WERI-Rb-1 (cell line): ENCODE data around the gene ODAD4.

Experiments
- DNase-seq: peaks from one replicate; pipeline ENCODE4 v3.0.0-alpha.2; 2020
- H3K27ac ChIP-seq: fragments of 250-450 bp; sonication (Bioruptor Pico); 2 replicates; pipeline ENCODE4 v1.5.1; 2020; ENCODE audit warnings: mild to moderate bottlenecking, moderate library complexity
- H3K27me3 ChIP-seq: fragments of 250-450 bp; sonication (Bioruptor Pico); 2 replicates; pipeline ENCODE4 v1.5.1; 2021; ENCODE audit warnings: mild to moderate bottlenecking, low read depth, moderate library complexity; ENCODE audit not compliant: insufficient read depth, severe bottlenecking
- H3K36me3 ChIP-seq: fragments of 250-450 bp; sonication (Bioruptor Pico); 2 replicates; pipeline ENCODE4 v1.5.1; 2020; ENCODE audit warnings: mild to moderate bottlenecking, moderate library complexity
- H3K4me3 ChIP-seq: 2 replicates; pipeline ENCODE4 v1.5.1; 2011; ENCODE audit warnings: low read depth, mild to moderate bottlenecking, control low read depth, low read length
- H3K9me3 ChIP-seq: fragments of 250-450 bp; sonication (Bioruptor Pico); 2 replicates; pipeline ENCODE4 v1.5.1; 2021; ENCODE audit warnings: mild to moderate bottlenecking, moderate library complexity; ENCODE audit not compliant: severe bottlenecking
- TF ChIP-seq, protein P1 (sequence below): IDR thresholded peaks from 2 replicates; pipeline ENCODE4 v1.5.1; 2011; ENCODE audit warnings: low read depth, mild to moderate bottlenecking, control low read depth, inconsistent platforms, low read length

Gene ODAD4

GRCh38 chr17:41989702-41990419 is 59.4 kb downstream of the ODAD4 start:
- Histone ChIP-seq H3K9me3 (no peaks in the 10 kb centered on the region), H3K27ac (no peak overlapping the region), H3K4me3 (no peak overlapping the region), H3K27me3 (no peaks in the 10 kb centered on the region), H3K36me3 (peaks cover 99% of the 10 kb centered on the region)
- TF ChIP-seq, protein P1, sequence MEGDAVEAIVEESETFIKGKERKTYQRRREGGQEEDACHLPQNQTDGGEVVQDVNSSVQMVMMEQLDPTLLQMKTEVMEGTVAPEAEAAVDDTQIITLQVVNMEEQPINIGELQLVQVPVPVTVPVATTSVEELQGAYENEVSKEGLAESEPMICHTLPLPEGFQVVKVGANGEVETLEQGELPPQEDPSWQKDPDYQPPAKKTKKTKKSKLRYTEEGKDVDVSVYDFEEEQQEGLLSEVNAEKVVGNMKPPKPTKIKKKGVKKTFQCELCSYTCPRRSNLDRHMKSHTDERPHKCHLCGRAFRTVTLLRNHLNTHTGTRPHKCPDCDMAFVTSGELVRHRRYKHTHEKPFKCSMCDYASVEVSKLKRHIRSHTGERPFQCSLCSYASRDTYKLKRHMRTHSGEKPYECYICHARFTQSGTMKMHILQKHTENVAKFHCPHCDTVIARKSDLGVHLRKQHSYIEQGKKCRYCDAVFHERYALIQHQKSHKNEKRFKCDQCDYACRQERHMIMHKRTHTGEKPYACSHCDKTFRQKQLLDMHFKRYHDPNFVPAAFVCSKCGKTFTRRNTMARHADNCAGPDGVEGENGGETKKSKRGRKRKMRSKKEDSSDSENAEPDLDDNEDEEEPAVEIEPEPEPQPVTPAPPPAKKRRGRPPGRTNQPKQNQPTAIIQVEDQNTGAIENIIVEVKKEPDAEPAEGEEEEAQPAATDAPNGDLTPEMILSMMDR = no peak
- DNase-seq = no peak

DNA sequence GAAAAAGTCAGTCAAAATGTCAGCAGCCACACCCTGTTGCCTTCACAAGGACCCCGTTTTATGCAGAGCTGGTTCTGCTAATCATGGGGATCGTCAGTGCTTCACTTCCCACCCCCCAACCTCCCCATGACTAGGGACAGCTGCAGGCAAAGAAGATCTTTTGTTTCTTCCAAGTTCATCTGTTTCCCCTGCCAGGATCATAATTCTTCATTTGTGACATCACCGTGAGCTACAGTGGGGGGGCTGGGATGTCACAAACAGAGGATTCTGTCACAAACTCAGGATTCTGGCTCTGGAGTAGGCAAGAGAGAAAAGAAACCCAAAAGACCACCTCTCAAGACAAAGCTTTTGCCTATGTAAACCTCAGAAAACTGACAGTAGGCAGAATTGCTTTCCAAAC is 62.2 kb downstream of the ODAD4 start:
- DNase-seq = no peak
- H3K27ac ChIP-seq = no peak overlapping the region
- no peak overlapping the region for H3K4me3 ChIP-seq
- no peaks in the 10 kb centered on the region for H3K9me3 ChIP-seq
- H3K36me3 ChIP-seq = peaks cover 100% of the 10 kb centered on the region
- TF ChIP-seq, protein P1 = no peak
- H3K27me3 ChIP-seq = no peaks in the 10 kb centered on the region

- Histone ChIP-seq H3K36me3 (peaks cover 99% of the 10 kb centered on the region), H3K9me3 (no peaks in the 10 kb centered on the region), H3K4me3 (no peak overlapping the region), H3K27me3 (no peaks in the 10 kb centered on the region), H3K27ac (no peak overlapping the region)
- DNase-seq = no peak
- TF ChIP-seq, protein P1 = no peak
Observed at GRCh38 chr17:41996855-41997164, 66.4 kb downstream of the ODAD4 start.

DNA sequence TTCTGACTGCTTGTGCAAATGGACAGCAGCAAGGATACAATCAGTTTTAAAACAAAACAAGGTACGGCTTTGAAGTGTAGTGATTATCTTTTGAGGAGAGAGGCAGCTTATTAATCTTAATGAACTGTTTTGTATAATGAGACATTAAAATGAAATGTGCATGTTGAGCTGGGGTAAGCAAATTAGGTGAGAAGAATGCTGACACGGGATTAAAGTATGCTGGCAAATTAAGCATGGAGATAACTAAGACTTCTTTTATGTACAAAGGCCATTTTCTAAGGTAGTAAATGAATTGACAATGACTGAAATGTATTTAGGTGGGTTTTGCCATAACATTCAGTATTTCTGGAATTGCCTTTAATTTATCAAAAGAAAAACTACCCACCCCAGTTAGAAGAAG is 68.1 kb downstream of the ODAD4 start:
- H3K27me3 ChIP-seq = no peaks in the 10 kb centered on the region
- H3K27ac ChIP-seq = no peak overlapping the region
- no peaks in the 10 kb centered on the region for H3K9me3 ChIP-seq
- peaks cover 99% of the 10 kb centered on the region for H3K36me3 ChIP-seq
- DNase-seq = no peak
- H3K4me3 ChIP-seq = no peak overlapping the region
- TF ChIP-seq, protein P1 = no peak

GRCh38 chr17:42000413-42001133 is 70.2 kb downstream of the ODAD4 start:
- no peaks in the 10 kb centered on the region for H3K9me3 ChIP-seq
- peaks cover 92% of the 10 kb centered on the region for H3K36me3 ChIP-seq
- no peak overlapping the region for H3K27ac ChIP-seq
- H3K27me3 ChIP-seq = no peaks in the 10 kb centered on the region
- TF ChIP-seq, protein P1 = no peak
- DNase-seq = no peak
- H3K4me3 ChIP-seq = no peak overlapping the region
